ENCODE measurements around the gene OR2M4.
A peak's percentile ranks its signal among the peaks of the same experiment; 100 is the strongest.
"Not testable (repeated sequence)": the region's sequence is repeated elsewhere in the genome, so short reads cannot be mapped to it uniquely, and the experiment has no call there.

OR2M4 gene, protein sequence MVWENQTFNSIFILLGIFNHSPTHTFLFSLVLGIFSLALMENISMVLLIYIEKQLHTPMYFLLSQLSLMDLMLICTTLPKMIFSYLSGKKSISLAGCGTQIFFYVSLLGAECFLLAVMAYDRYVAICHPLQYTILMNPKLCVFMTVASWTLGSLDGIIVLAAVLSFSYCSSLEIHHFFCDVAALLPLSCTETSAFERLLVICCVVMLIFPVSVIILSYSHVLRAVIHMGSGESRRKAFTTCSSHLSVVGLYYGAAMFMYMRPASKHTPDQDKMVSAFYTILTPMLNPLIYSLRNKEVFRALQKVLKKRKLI

DNA sequence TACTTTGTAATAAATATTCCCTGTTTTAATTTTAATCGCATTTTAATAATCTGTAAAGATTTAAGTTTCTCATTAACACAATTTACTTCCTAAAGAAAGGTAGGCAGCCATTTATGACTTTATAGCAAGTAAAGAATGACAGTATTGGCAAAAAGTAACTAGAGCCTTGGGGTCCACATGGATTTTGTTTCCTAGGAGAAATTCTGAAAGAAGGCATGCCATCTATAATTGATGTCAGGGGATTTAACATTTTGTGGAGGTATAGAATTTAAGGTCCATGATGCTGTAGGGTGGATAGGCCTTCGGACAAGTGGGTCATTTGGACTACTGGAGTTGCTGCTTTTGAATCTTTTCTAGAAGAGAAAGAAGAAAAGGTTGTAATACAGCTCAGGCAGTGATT, at the start of gene OR2M4:
TSS of gene OR2M4 (plus strand) at position 301 of the 400 bp plus-strand sequence. CDS start 7,512 bp downstream, outside the sequence.
- no peak for DNase-seq

DNA sequence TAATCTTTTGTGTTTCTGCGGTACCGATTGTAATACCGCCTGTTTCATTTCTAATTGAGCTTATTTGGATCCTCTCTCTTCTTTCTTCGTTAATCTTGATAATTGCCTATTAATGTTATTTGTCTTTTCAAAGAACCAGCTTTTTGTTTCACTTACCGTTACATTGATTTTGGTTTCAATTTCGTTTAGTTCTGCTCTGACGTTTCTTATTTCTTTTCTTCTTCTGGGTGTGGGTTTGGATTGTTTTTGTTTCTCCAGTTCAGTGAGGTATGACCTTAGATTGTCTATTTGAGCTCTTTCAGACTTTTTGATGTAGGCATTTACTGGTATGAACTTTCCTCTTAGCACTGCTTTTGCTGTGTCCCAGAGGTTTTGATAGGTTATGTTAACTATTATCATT, 47.2 kb upstream of the OR2M4 start:
- no peak for DNase-seq

DNA sequence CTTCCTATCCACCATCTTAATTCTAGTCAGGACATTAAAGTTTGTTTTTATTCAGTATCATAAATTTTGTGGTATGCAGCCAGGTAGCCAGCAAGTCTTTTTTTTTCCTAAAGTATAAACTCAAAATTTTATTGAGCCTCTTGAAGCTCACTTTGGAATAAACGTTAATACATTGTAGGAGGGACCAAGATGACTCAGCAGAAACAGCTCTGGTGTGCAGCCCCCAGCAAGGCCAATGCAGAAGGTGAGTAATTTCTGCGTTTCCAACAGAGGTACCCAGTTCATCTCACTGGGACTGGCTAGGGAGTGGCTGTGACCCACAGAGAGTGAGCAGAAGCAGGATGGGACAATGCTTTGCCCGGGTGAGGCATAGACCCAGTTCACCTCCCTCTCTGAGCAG, 43.9 kb upstream of the OR2M4 start:
- no peak for DNase-seq

DNA sequence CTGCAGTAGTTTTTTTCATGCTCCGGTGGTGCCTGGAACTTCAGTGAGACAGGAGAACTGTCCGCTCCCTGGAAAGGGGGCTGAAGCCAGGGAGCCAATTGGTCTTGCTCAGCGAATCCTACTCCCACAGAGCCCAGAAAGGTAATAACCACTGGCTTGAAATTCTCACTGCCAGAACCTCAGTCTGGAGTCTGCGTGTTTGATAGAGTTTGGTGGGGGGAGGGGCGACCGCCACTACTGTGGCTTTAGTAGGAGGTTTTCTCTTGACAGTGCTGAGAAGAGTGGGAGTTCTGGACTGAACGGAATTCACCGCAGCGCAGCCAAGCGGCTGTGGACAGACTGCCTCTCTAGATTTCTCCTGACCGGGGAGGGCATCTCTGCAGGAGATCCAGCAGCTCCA, 42.2 kb upstream of the OR2M4 start:
- DNase-seq = no peak

DNA sequence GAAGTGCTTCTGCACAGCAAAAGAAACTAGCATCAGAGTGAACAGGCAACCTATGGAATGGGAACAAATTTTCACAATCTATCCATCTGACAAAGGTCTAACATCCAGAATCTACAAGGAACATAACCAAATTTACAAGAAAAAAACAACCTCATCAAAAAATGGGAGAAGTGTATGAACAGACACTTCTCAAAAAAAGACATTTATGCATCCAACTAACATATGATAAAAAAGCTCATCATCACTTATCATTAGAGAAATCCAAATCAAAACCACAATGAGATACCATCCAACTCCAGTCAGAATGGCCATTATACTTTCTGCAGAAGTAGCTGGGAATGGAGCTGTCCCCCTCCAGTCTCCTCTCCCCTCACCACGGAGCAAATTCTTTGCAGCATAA, 37.1 kb upstream of the OR2M4 start:
- no peak for DNase-seq

DNA sequence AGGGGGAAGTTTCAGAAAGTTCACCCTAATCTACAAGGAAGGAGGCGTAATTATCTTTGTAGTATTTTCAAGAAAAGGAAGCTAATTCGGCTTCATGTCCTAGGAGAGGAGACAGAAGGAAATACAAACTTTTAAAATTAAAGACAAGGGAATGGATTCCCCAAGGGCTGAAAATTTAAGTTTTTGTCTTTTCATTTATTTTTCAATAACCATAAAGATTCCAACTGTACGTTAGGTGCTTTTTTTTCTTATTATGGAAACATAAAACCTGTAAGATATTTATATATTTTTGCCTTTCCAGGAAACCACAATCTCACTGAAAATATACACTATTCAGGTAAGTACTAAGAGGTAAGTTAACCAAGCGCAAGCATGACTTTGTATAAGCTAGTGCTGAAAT, 34.3 kb upstream of the OR2M4 start, which contains the start of gene OR2M3:
TSS of gene OR2M3 (plus strand) at position 301 of the 400 bp plus-strand sequence. CDS start 5,803 bp downstream, outside the sequence.
- no peak for DNase-seq

DNA sequence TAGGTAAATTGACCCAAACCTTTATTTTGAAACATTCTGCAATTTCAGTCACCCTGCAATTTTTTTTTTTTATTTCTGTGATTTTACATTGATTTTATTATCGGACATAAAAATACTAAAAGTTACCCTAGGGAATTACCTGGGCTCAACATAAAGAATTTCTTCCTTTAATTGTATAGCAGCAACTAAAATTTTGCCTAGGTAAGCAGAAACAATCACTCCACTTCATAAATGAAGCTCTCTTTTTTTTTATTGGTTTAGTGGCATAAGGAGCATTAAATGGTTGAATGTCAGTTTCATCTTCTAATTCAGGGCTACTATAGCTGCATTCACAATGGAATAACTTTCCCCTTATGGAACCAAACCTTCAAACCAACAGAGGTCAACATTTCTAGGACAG, 15.3 kb upstream of the OR2M4 start:
- no peak for DNase-seq

DNA sequence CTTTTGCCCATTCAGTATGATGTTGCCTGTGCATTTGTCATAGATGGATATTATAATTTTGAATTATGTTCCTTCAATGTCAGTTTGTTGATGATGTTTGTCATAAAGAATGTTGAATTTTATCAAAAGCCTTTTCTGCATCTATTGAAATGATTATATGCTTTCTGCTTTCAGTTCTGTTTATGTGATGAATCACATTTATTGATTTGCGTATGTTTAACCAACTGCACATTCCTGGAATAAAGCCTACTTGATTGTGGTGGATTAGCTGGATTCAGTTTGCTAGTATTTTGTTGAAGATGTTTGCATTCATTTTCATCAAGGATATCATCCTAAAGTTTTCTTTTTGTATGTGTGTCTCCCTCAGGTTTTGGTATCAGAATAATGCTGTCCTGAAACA, 5.7 kb upstream of the OR2M4 start:
- DNase-seq = no peak

DNA sequence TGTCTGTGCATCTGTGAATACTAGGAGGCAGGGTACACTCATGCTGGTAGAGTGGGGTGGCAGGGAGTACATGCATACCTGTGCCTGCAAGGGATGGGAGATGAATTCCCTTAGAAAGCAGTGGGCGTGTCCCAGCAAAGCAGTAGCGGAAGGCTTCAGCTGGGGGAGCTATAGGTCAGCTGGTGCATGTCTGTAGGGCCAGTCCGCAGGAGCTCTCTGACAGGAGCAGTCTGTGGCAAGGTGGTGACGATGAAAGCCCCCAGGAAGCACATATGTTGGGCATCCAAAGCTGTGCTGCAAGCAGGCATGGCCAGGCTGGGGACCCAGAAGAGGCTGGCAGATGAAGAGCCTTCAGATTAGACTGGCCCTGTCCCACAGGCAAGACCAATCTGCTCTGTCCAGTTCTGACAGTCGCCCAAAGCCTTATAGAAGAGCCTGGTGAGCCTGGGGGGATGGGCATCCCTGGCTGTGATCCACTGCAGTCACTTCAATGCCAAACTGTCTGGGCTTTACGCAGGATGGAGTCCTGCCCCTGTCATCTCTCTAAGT, 1.8 kb upstream of the OR2M4 start:
- DNase-seq = no peak

DNA sequence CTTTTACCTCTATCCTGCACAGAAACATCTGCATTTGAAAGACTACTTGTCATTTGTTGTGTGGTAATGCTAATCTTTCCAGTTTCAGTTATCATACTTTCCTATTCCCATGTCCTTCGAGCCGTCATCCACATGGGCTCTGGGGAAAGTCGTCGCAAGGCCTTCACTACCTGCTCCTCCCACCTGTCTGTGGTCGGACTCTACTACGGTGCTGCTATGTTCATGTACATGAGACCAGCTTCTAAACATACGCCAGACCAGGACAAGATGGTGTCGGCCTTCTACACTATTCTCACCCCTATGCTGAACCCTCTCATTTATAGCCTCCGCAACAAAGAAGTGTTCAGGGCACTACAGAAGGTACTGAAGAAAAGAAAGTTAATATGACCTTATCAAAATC, 8.3 kb downstream of the OR2M4 start:
- DNase-seq = no peak

DNA sequence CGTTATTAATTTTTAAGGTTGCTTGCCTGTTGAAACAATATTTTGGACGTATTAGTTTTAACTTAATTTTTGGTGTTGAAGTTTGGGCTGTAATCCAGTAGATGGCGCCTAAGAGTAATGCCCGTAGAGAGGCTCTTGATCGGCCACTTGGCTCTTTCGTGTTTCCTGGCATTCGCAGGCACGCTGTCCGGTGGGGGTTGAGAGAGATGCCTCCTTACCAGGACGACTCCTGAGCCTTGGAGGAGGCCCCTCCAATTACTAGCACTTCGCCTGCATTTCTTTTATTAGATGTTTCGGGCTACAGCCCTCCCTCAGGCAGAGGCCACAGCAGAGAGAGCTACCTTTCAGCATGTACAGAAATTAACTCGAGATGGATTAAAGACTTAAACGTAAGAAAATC, 12.0 kb downstream of the OR2M4 start:
- DNase-seq = peak; percentile 48

DNA sequence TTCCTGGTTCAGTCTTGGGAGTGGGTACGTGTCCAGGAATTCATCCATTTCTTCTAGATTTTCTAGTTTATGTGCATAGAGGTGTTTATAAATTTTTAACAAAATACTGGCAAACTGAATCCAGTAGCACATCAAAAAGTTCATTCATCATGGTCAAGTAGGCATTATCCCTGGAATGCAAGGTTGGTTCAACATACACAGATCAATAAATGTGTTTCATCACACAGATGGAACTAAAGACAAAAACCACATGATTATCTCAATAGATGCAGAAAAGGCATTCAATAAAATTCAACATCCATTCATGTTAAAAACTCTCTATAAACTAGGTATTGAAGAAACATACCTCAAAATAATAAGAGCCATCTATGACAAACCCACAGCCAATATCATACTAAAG, 28.1 kb downstream of the OR2M4 start:
- not testable (repeated sequence) for DNase-seq

DNA sequence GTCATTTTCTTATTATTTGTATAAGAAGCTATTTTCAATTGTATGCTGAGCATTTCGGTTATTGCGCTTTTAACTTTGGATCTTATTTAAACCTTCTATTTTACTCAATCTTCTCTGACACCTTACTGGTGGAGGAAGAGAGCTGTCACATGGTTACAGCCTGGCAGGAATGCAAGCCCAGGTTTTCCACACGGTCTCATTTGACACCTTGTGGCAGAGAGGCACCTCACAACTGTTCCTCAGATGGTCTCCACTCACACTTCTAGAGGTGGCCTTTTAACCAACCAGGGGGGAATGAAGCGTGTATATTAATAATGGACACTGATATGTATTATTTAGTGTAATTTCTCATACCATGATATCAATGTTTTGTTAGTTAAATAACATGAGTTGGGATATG, 37.0 kb downstream of the OR2M4 start:
- no peak for DNase-seq

DNA sequence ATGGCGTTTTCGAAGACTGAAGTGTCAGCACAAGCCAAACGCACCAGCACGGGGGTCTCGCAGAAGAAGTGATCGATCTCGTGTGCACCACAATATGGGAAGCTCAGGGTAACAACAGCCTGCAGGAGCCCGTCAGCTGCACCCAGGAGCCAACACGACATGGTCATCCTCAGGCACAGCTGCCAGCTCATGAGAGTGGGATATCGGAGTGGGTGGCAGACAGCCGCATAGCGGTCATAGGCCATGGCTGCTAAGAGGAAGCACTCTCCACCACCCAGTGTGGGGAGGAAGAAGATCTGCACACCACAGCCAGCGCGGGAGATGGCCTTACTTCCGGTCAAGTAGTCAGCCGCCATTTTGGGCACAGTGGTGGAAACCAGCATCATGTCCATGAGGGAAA, 42.0 kb downstream of the OR2M4 start:
- DNase-seq = not testable (repeated sequence)

DNA sequence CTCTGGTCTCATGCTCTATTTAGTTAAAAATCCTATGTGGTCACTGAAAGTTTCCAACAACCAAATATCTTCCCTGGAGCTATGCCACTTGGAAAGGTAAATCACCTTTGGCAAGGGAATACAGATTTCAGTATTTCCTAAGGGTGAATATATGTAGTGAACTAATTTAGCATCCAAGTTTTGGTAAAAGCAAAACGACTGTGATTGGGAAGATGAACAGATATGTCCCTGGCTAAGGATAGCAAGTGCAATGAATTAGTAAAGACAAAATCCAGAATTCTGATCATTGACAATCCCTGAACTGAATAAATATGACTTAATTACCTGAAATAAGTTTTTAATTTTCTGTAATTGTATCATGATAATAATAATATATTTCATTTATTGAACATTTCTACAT, 46.7 kb downstream of the OR2M4 start, which contains the start of gene OR2T33:
TSS of gene OR2T33 (minus strand) at position 101 of the 400 bp plus-strand sequence. CDS start 4,162 bp downstream, outside the sequence.
- DNase-seq = no peak

DNA sequence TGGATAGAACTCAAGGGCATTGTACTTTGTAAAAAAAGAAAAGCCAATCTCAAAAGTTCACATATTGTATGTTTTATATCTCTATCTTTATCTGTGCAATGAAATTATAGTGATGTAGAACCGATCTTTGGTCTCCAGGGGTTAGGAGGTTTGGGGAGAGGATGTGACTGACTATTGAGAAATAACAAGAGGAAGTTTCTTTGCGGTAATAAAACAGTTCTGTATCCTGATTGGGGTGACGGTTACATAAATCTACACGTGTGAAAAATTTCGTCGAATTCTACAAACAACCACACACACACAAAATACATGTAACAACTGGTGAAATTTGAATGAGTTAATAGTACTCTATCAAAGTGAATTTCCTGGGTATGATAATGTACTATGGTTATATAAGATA, 57.2 kb downstream of the OR2M4 start:
- DNase-seq = no peak
